Panc1 (cell line): ENCODE data around the gene GPC3. TPM values are rescaled to one million over a fixed set of nuclear protein-coding genes. Genes with fewer than 3 reads are reported as not detected.

Experiments
- ATAC-seq: fragments of 200-7000 bp; cut with Tn5 transposase; 2 replicates; pipeline ENCODE4 v1.9.1; 2020; ENCODE audit warnings: mild to moderate bottlenecking, moderate library complexity
- BruUV-seq: library from RNA; stranded (reverse); fragments of 400-500 nt; replicated peaks from 2 replicates; lab custom pipeline; 2021; lab: Mats Ljungman, UMichigan
- CTCF ChIA-PET: fragments of 300-600 bp; sonication (Branson Sonifier 250); formaldehyde crosslinking; loops from one replicate; lab custom pipeline; 2022; ENCODE audit warnings: antibody characterized with exemption; lab: Charles Lee
- POLR2A ChIA-PET: fragments of 300-600 bp; sonication (Branson Sonifier 250); formaldehyde crosslinking; loops from one replicate; lab custom pipeline; 2022; ENCODE audit warnings: antibody characterized with exemption; lab: Charles Lee
- DNase-seq: peaks from one replicate; pipeline ENCODE4 v3.0.0-alpha.2; 2010; ENCODE audit warnings: low read depth, low spot score
- H3K27ac ChIP-seq: 2 replicates; pipeline ENCODE4 v1.5.1; 2011; ENCODE audit warnings: mild to moderate bottlenecking, low read length, inconsistent platforms
- H3K27me3 ChIP-seq: fragments of 200-500 bp; sonication (Bioruptor generic); 2 replicates; pipeline ENCODE4 v1.6.0; 2014; ENCODE audit warnings: low read length, inconsistent platforms; ENCODE audit not compliant: control insufficient read depth, insufficient read depth
- H3K36me3 ChIP-seq: fragments of 200-500 bp; sonication (Bioruptor generic); 2 replicates; pipeline ENCODE4 v1.5.1; 2014; ENCODE audit warnings: inconsistent platforms, mild to moderate bottlenecking, low read length, moderate library complexity; ENCODE audit not compliant: control insufficient read depth, insufficient read depth
- H3K4me1 ChIP-seq: 2 replicates; pipeline ENCODE4 v1.5.1; 2011; ENCODE audit warnings: inconsistent platforms, mild to moderate bottlenecking, low read length, moderate library complexity; ENCODE audit not compliant: control insufficient read depth, insufficient read depth
- H3K4me3 ChIP-seq, 2 experiments: 2 replicates each; pipeline ENCODE4 v1.5.1; 2011 to 2012; ENCODE audit warnings: low read depth in 2 of 2, low read length in 2 of 2, mild to moderate bottlenecking in 2 of 2, inconsistent platforms in 1 of 2, moderate library complexity in 1 of 2
- H3K9me3 ChIP-seq: fragments of 200-500 bp; sonication (Bioruptor generic); 2 replicates; pipeline ENCODE4 v1.5.1; 2014; ENCODE audit warnings: low read depth, mild to moderate bottlenecking, inconsistent platforms, low read length, moderate library complexity; ENCODE audit not compliant: control insufficient read depth, insufficient read depth
- CTCF ChIP-seq: fragments of 450-650 bp; IDR thresholded peaks from 2 replicates; pipeline ENCODE4 v1.5.1; 2017; ENCODE audit warnings: mild to moderate bottlenecking
- POLR2AphosphoS5 ChIP-seq: IDR thresholded peaks from 2 replicates; pipeline ENCODE4 v1.6.1; 2012; ENCODE audit warnings: mild to moderate bottlenecking, low read depth, low read length, moderate library complexity
- REST ChIP-seq, 2 experiments: IDR thresholded peaks; 2 replicates each; pipeline ENCODE4 v1.6.1; 2011 to 2012; ENCODE audit warnings: low read depth in 2 of 2, control low read depth in 1 of 2, low read length in 1 of 2, mild to moderate bottlenecking in 1 of 2, moderate library complexity in 1 of 2; ENCODE audit not compliant: insufficient read depth in 1 of 2
- SIN3A ChIP-seq: IDR thresholded peaks from 2 replicates; pipeline ENCODE4 v1.6.1; 2012; ENCODE audit warnings: low read depth, mild to moderate bottlenecking, low read length, moderate library complexity, borderline replicate concordance; ENCODE audit not compliant: insufficient read depth
- TCF7L2 ChIP-seq: IDR thresholded peaks from 2 replicates; pipeline ENCODE4 v1.6.1; 2011; ENCODE audit warnings: mild to moderate bottlenecking, low read depth, low read length, inconsistent platforms
- in situ Hi-C: cut with HindIII; loops from 2 replicates; pipeline ENCODE4 v1.10.0; 2016; ENCODE audit warnings: low sequenced_read_pairs, low pct_unique_long_range_greater_than_20kb
- intact Hi-C: fragments of 100-400 bp; cut with micrococcal nuclease; formaldehyde crosslinking; loops from one replicate; pipeline ENCODE4 v1.10.0; 2022; ENCODE audit not compliant: unreplicated experiment
- total RNA-seq: library from RNA; stranded (reverse); gene quantifications from one replicate; pipeline ENCODE4 v1.2.1, GENCODE V29; 2021; ENCODE audit not compliant: unreplicated experiment

The GPC3 gene
- total RNA-seq, 1 experiment from 2014 or later: 0.95 TPM

- intact Hi-C loops: no loop called here
- Histone ChIP-seq H3K27ac (no peak overlapping the region), H3K9me3 (no peaks in the 10 kb centered on the region), H3K4me1 (no peaks in the 10 kb centered on the region), H3K4me3 (no peak overlapping the region), H3K27me3 (no peaks in the 10 kb centered on the region; the same call in 1 of the 2 replicates), H3K36me3 (no peaks in the 10 kb centered on the region)
- ATAC-seq: no peak
- BruUV-seq: no TSS peak
- no peak for DNase-seq
- ChIA-PET CTCF (interaction anchor here (0.7 kb wide), 1 partner anchor 34 kb away, joined by 3 read pairs; no protein-coding TSS in a partner anchor), POLR2A (no interaction called here)
- TF ChIP-seq SIN3A: no peak
- TF ChIP-seq REST (IDR thresholded peaks at IDR 0.05; ENCODE audit: insufficient read depth in 1 of 2, low read depth in 2 of 2, low read length in 1 of 2): no peak
- TF ChIP-seq TCF7L2: no peak
- no peak for TF ChIP-seq POLR2AphosphoS5
- TF ChIP-seq CTCF: no peak
- in situ Hi-C loops: no loop called here
Observed at GRCh38 chrX:133840415-133840814, 145.0 kb downstream of the GPC3 start.

GRCh38 chrX:133838761-133839676 lies 146.4 kb downstream of the GPC3 start:
- Histone ChIP-seq H3K27ac (no peak overlapping the region), H3K9me3 (no peaks in the 10 kb centered on the region), H3K27me3 (no peaks in the 10 kb centered on the region; the same call in 1 of the 2 replicates), H3K36me3 (no peaks in the 10 kb centered on the region), H3K4me3 (no peak overlapping the region), H3K4me1 (no peaks in the 10 kb centered on the region)
- intact Hi-C loops (loop anchor here (5.0 kb wide), 1 partner anchor 47 kb away; no protein-coding TSS in a partner anchor), in situ Hi-C loops (no loop called here)
- ChIA-PET POLR2A (no interaction called here), CTCF (interaction anchor here (0.6 to 1.1 kb wide), 3 partner anchors 11 to 176 kb away, joined by 3 to 20 read pairs (median 6); no protein-coding TSS in a partner anchor)
- DNase-seq (peak; percentile 5), ATAC-seq (no peak)
- BruUV-seq: no TSS peak
- TF ChIP-seq POLR2AphosphoS5: no peak
- TF ChIP-seq CTCF: peak; percentile 80
